ENCODE data around the gene HP. TPM values are rescaled to one million over a fixed set of nuclear protein-coding genes. Genes with fewer than 3 reads are reported as not detected.

Gene HP
- total RNA-seq, 4 donors from 2014 or later = 0.77 to 23.8 (median 10.6) TPM

- TF ChIP-seq POLR2A (IDR thresholded peaks at IDR 0.05) (no peak), CTCF (IDR thresholded peaks at IDR 0.05) (no peak)
- Histone ChIP-seq H3K27me3 (no peaks in the 10 kb centered on the region), H3K27ac (no peak overlapping the region), H3K9me3 (no peaks in the 10 kb centered on the region), H3K4me3 (no peak overlapping the region), H3K4me1 (no peaks in the 10 kb centered on the region), H3K36me3 (no peaks in the 10 kb centered on the region)
- intact Hi-C loops (cut with DNase I; ENCODE audit: low total_unique reads) = no loop called here
- DNase-seq = no peak
These were observed 10.8 kb upstream of the HP start for GRCh38 chr16:72043539-72043938.

- Histone ChIP-seq H3K4me1 (no peaks in the 10 kb centered on the region), H3K9me3 (no peaks in the 10 kb centered on the region), H3K27me3 (no peaks in the 10 kb centered on the region), H3K27ac (no peak overlapping the region), H3K4me3 (no peak overlapping the region), H3K36me3 (no peaks in the 10 kb centered on the region)
- intact Hi-C loops (cut with DNase I; ENCODE audit: low total_unique reads) = no loop called here
- TF ChIP-seq POLR2A (IDR thresholded peaks at IDR 0.05) (no peak), CTCF (IDR thresholded peaks at IDR 0.05) (no peak)
- no peak for DNase-seq
These were observed 10.0 kb upstream of the HP start for GRCh38 chr16:72044296-72044695.

GRCh38 chr16:72044825-72045359 lies 9.4 kb upstream of the HP start:
- Histone ChIP-seq H3K36me3 (no peaks in the 10 kb centered on the region), H3K27me3 (no peaks in the 10 kb centered on the region), H3K4me1 (no peaks in the 10 kb centered on the region), H3K27ac (no peak overlapping the region), H3K9me3 (no peaks in the 10 kb centered on the region), H3K4me3 (no peak overlapping the region)
- intact Hi-C loops (cut with DNase I; ENCODE audit: low total_unique reads) = no loop called here
- TF ChIP-seq POLR2A (IDR thresholded peaks at IDR 0.05) (no peak), CTCF (IDR thresholded peaks at IDR 0.05) (no peak)
- DNase-seq = no peak

GRCh38 chr16:72049110-72049509 lies 5.2 kb upstream of the HP start:
- Histone ChIP-seq H3K36me3 (no peaks in the 10 kb centered on the region), H3K27ac (no peak overlapping the region), H3K4me3 (no peak overlapping the region), H3K9me3 (no peaks in the 10 kb centered on the region), H3K4me1 (no peaks in the 10 kb centered on the region), H3K27me3 (no peaks in the 10 kb centered on the region)
- TF ChIP-seq CTCF (IDR thresholded peaks at IDR 0.05) (no peak), POLR2A (IDR thresholded peaks at IDR 0.05) (no peak)
- intact Hi-C loops (cut with DNase I; ENCODE audit: low total_unique reads) = no loop called here
- DNase-seq = no peak

- Histone ChIP-seq H3K9me3 (no peaks in the 10 kb centered on the region), H3K4me3 (no peak overlapping the region), H3K36me3 (no peaks in the 10 kb centered on the region), H3K27me3 (no peaks in the 10 kb centered on the region), H3K27ac (no peak overlapping the region), H3K4me1 (no peaks in the 10 kb centered on the region)
- DNase-seq = no peak
- TF ChIP-seq CTCF (IDR thresholded peaks at IDR 0.05) = no peak
- TF ChIP-seq POLR2A (IDR thresholded peaks at IDR 0.05) = no peak
- intact Hi-C loops (cut with DNase I; ENCODE audit: low total_unique reads) = no loop called here
These were observed 3.4 kb upstream of the HP start for GRCh38 chr16:72050769-72051464.

Measured in uterus (tissue), 4 donors.